ENCODE data around the gene CNGA1. TPM values are rescaled to one million over a fixed set of nuclear protein-coding genes. Genes with fewer than 3 reads are reported as not detected.

CNGA1 gene
- total and polyA plus RNA-seq, 12 donors, result 0.06 to 1.8 (median 0.37) TPM; not detected in 3

DNA sequence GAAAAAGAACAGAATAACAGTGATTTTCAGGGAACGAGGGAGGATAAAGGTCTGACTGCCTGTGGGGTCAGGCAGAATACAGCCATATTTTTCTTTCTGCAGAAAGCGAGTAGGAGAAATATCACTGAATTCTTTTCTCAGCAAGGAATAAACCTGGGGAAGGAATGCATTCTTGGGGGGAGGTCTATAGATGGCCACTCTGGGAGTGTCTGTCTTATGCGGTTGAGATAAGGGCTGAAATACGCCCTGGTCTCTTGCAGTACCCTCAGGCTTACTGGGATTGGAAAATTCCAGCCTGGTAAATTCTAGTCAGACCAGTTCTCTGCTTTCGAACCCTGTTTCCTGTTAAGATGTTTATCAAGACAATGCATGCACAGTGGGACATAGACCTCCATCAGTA is 26.3 kb downstream of the CNGA1 start:
- DNase-seq (no peak), ATAC-seq (no peak)
- WGBS, 2 donors, result 88 to 93% methylated on average over 5 of the region's 5 CpGs
- Histone ChIP-seq H3K27ac (no peak overlapping the region), H3K36me3 (no peaks in the 10 kb centered on the region), H3K27me3 (no peaks in the 10 kb centered on the region), H3K4me1 (no peaks in the 10 kb centered on the region), H3K4me3 (no peak overlapping the region), H3K9me3 (peaks cover 0 to 45% (median 15%) of the 10 kb centered on the region in 11 donors)
- intact Hi-C loops (cut with DNase I), result no loop called here
- TF ChIP-seq, protein P1, sequence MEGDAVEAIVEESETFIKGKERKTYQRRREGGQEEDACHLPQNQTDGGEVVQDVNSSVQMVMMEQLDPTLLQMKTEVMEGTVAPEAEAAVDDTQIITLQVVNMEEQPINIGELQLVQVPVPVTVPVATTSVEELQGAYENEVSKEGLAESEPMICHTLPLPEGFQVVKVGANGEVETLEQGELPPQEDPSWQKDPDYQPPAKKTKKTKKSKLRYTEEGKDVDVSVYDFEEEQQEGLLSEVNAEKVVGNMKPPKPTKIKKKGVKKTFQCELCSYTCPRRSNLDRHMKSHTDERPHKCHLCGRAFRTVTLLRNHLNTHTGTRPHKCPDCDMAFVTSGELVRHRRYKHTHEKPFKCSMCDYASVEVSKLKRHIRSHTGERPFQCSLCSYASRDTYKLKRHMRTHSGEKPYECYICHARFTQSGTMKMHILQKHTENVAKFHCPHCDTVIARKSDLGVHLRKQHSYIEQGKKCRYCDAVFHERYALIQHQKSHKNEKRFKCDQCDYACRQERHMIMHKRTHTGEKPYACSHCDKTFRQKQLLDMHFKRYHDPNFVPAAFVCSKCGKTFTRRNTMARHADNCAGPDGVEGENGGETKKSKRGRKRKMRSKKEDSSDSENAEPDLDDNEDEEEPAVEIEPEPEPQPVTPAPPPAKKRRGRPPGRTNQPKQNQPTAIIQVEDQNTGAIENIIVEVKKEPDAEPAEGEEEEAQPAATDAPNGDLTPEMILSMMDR (IDR thresholded peaks at IDR 0.05), result no peak

DNA sequence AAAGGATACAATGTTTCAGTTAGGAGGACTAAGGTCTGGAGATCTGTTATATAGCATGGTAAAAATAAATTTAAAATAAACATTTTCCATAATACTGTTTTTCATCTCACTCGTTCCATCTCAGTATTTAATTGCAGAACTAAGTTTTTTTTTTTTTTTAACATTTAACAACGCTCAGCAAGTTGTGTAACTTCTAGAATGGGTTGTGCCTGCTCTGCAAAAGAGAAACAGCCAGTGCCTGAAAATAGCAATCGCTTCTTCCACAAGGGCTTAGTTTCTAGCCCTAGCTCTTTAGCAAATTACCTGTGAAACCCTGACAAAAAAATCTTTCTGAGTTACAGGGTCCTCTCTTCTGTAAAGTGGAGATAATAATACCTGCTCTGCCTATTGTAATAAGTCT is 41.9 kb downstream of the CNGA1 start:
- 77 to 85% methylated on average over 3 of the region's 3 CpGs for WGBS, 2 donors
- TF ChIP-seq, protein P1 (IDR thresholded peaks at IDR 0.05), result no peak
- no peak overlapping the region for H3K4me3 ChIP-seq
- no peak for DNase-seq
- no peaks in the 10 kb centered on the region for H3K27me3 ChIP-seq
- no peaks in the 10 kb centered on the region for H3K36me3 ChIP-seq
- H3K4me1 ChIP-seq, result no peaks in the 10 kb centered on the region
- intact Hi-C loops (cut with DNase I), result no loop called here
- no peak for ATAC-seq
- no peaks in the 10 kb centered on the region for H3K9me3 ChIP-seq
- no peak overlapping the region for H3K27ac ChIP-seq

DNA sequence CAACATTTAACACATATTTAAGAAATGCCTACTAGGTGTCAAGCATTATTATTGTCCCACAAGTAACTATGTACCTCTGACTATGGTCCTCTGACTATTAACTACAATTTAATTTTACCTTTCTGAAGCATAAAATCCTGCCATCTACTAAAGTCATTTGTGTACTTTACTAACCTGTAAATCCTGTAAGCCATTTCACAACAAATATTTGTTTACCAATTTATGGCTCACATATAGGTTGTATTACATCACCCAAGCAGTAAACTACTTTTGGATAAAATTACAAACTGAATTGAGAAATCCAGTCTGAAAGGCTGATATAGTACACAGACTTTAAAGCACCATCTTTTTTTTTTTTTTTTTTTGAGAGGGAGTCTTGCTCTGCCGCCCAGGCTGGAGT is 43.8 kb downstream of the CNGA1 start:
- intact Hi-C loops (cut with DNase I), result no loop called here

DNA sequence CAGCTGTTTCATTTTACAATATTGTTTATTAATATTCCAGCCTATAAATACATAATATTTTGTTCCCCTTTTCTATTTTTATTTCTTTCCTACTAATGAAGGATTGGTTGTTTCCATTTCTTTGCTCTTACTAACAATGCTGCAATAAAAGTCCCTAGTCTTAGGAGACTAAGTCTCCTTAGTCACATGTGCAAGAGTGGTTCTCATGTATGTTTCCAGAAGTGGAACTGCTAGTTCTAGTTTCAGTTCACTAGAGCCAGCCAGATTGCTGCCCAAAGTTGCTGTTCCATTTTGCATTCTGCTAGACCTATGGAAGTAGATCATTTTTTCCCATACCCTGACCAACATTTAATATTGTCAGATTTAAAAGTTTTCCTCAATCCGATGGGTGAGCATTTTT is 44.3 kb downstream of the CNGA1 start:
- WGBS, 2 donors, result 85 to 96% methylated on average over 1 of the region's 1 CpG
- intact Hi-C loops (cut with DNase I), result no loop called here
- no peak for DNase-seq
- no peak overlapping the region for H3K4me3 ChIP-seq
- H3K36me3 ChIP-seq, result no peaks in the 10 kb centered on the region
- H3K27me3 ChIP-seq, result no peaks in the 10 kb centered on the region
- H3K4me1 ChIP-seq, result no peaks in the 10 kb centered on the region
- no peak overlapping the region for H3K27ac ChIP-seq
- no peaks in the 10 kb centered on the region for H3K9me3 ChIP-seq
- no peak for ATAC-seq
- TF ChIP-seq, protein P1 (IDR thresholded peaks at IDR 0.05), result no peak

More for the DNA sequence above, 43.8 kb downstream of the CNGA1 start:
- DNase-seq (no peak), ATAC-seq (no peak)
- Histone ChIP-seq H3K4me1 (no peaks in the 10 kb centered on the region), H3K9me3 (no peaks in the 10 kb centered on the region), H3K36me3 (no peaks in the 10 kb centered on the region), H3K4me3 (no peak overlapping the region), H3K27me3 (no peaks in the 10 kb centered on the region), H3K27ac (no peak overlapping the region)
- TF ChIP-seq, protein P1 (IDR thresholded peaks at IDR 0.05), result no peak
- WGBS, 2 donors, result 94 to 100% methylated on average over 1 of the region's 1 CpG

DNA sequence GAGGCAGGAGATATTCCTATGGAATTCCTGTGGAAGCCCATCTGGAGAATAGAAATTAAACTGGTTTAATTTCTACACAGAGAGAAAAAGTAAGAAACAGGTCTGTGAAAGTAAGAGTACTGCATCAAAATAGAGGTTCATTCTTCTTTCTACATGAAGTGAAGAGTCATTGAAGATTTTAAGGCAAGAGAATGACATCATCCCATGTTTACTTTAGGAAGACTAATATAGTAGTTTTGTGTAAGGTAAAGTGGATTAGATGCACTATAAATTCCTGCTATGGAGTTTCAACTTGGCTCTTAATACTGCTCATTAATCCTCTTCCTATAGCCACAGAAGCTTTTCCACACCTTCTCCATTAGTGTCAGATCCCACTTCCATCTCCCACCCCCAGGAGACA is 47.6 kb downstream of the CNGA1 start:
- no peak overlapping the region for H3K27ac ChIP-seq
- no peaks in the 10 kb centered on the region for H3K9me3 ChIP-seq
- H3K4me3 ChIP-seq, result no peak overlapping the region
- no peaks in the 10 kb centered on the region for H3K36me3 ChIP-seq
- intact Hi-C loops (cut with DNase I), result no loop called here
- no peaks in the 10 kb centered on the region for H3K27me3 ChIP-seq
- DNase-seq (no peak), ATAC-seq (no peak)
- H3K4me1 ChIP-seq, result no peaks in the 10 kb centered on the region
- TF ChIP-seq, protein P1 (IDR thresholded peaks at IDR 0.05), result no peak

Measured in heart right ventricle (tissue), 16 donors.